ENCODE data around the gene CES4A.
"Not testable (repeated sequence)": the region's sequence is repeated elsewhere in the genome, so short reads cannot be mapped to it uniquely, and the experiment has no call there.

DNA sequence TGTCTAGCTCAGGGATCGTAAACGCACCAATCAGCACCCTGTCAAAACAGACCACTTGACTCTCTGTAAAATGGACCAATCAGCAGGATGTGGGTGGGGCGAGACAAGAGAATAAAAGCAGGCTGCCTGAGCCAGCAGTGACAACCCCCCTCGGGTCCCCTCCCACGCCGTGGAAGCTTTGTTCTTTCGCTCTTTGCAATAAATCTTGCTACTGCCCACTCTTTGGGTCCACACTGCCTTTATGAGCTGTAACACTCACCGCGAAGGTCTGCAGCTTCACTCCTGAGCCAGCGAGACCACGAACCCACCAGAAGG is 13.5 kb upstream of the CES4A start:
- TF ChIP-seq, protein P1, sequence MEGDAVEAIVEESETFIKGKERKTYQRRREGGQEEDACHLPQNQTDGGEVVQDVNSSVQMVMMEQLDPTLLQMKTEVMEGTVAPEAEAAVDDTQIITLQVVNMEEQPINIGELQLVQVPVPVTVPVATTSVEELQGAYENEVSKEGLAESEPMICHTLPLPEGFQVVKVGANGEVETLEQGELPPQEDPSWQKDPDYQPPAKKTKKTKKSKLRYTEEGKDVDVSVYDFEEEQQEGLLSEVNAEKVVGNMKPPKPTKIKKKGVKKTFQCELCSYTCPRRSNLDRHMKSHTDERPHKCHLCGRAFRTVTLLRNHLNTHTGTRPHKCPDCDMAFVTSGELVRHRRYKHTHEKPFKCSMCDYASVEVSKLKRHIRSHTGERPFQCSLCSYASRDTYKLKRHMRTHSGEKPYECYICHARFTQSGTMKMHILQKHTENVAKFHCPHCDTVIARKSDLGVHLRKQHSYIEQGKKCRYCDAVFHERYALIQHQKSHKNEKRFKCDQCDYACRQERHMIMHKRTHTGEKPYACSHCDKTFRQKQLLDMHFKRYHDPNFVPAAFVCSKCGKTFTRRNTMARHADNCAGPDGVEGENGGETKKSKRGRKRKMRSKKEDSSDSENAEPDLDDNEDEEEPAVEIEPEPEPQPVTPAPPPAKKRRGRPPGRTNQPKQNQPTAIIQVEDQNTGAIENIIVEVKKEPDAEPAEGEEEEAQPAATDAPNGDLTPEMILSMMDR (IDR thresholded peaks at IDR 0.05): not testable (repeated sequence)
- TF ChIP-seq POLR2A (IDR thresholded peaks at IDR 0.05): not testable (repeated sequence)
